Measurements from ENCODE around the gene PIK3C2G.
A peak's percentile ranks its signal among the peaks of the same experiment; 100 is the strongest.

The PIK3C2G gene

GRCh38 chr12:18429366-18429765, 168.0 kb downstream of the PIK3C2G start:
- H2BK120ac ChIP-seq (ENCODE audit: insufficient read depth, low read length, poor library complexity) = no peak overlapping the region
- H2BK5ac ChIP-seq (ENCODE audit: low read depth, low read length, poor library complexity) = no peak overlapping the region
- no peaks in the 10 kb centered on the region for H3K79me1 ChIP-seq (ENCODE audit: low read length)
- H3K18ac ChIP-seq (ENCODE audit: low read length) = no peak overlapping the region
- no peak overlapping the region for H3K4ac ChIP-seq (ENCODE audit: low read depth, low read length)
- no peak overlapping the region for H2AFZ ChIP-seq (ENCODE audit: insufficient read depth, low read length, poor library complexity)
- no peak overlapping the region for H3K27ac ChIP-seq (ENCODE audit: low read depth, low read length)
- H2AK5ac ChIP-seq (ENCODE audit: low read length) = no peak overlapping the region
- no peaks in the 10 kb centered on the region for H3K79me2 ChIP-seq (ENCODE audit: control insufficient read depth, insufficient read depth, low read length, poor library complexity)
- no peak overlapping the region for H3K14ac ChIP-seq (ENCODE audit: low read length)
- no peaks in the 10 kb centered on the region for H3K4me1 ChIP-seq (ENCODE audit: control insufficient read depth in 1 of 2, insufficient read depth in 2 of 2, low read length in 2 of 2)
- H3K36me3 ChIP-seq (ENCODE audit: control insufficient read depth in 1 of 2, insufficient read depth in 2 of 2, low read length in 2 of 2) = no peaks in the 10 kb centered on the region
- H3K9ac ChIP-seq (ENCODE audit: low read length) = no peak overlapping the region
- no peak overlapping the region for H2BK12ac ChIP-seq (ENCODE audit: low read length)
- H3K4me2 ChIP-seq (ENCODE audit: low read length) = no peak overlapping the region
- no peak overlapping the region for H4K8ac ChIP-seq (ENCODE audit: low read depth, low read length)
- DNase-seq = no peak
- H3K9me3 ChIP-seq (ENCODE audit: insufficient read depth, low read depth, low read length) = no peaks in the 10 kb centered on the region
- no peak overlapping the region for H3K4me3 ChIP-seq (ENCODE audit: low read depth, low read length)
- H4K12ac ChIP-seq (ENCODE audit: low read depth, low read length) = no peak overlapping the region
- no peak overlapping the region for H4K91ac ChIP-seq (ENCODE audit: low read depth, low read length)
- H3K23ac ChIP-seq (ENCODE audit: low read length) = no peak overlapping the region
- no peaks in the 10 kb centered on the region for H3K27me3 ChIP-seq (ENCODE audit: insufficient read depth, low read length)
- WGBS (ENCODE audit: extremely low coverage, insufficient coverage, insufficient read length) = no CpG with 5 or more reads among the region's 1 CpG

GRCh38 chr12:18430425-18431048, 169.2 kb downstream of the PIK3C2G start:
- no peak overlapping the region for H3K18ac ChIP-seq (ENCODE audit: low read length)
- H4K12ac ChIP-seq (ENCODE audit: low read depth, low read length) = no peak overlapping the region
- H3K27ac ChIP-seq (ENCODE audit: low read depth, low read length) = no peak overlapping the region
- WGBS (ENCODE audit: extremely low coverage, insufficient coverage, insufficient read length) = no CpG with 5 or more reads among the region's 3 CpGs
- H3K9ac ChIP-seq (ENCODE audit: low read length) = no peak overlapping the region
- no peak overlapping the region for H2AK5ac ChIP-seq (ENCODE audit: low read length)
- no peak overlapping the region for H4K8ac ChIP-seq (ENCODE audit: low read depth, low read length)
- H3K36me3 ChIP-seq (ENCODE audit: control insufficient read depth in 1 of 2, insufficient read depth in 2 of 2, low read length in 2 of 2) = no peaks in the 10 kb centered on the region
- H3K27me3 ChIP-seq (ENCODE audit: insufficient read depth, low read length) = no peaks in the 10 kb centered on the region
- no peak overlapping the region for H2BK5ac ChIP-seq (ENCODE audit: low read depth, low read length, poor library complexity)
- H3K23ac ChIP-seq (ENCODE audit: low read length) = no peak overlapping the region
- H3K4me3 ChIP-seq (ENCODE audit: low read depth, low read length) = no peak overlapping the region
- no peaks in the 10 kb centered on the region for H3K79me1 ChIP-seq (ENCODE audit: low read length)
- peak; percentile 29 to 54 for DNase-seq
- no peak overlapping the region for H4K91ac ChIP-seq (ENCODE audit: low read depth, low read length)
- no peak overlapping the region for H3K4me2 ChIP-seq (ENCODE audit: low read length)
- no peak overlapping the region for H2BK12ac ChIP-seq (ENCODE audit: low read length)
- no peaks in the 10 kb centered on the region for H3K79me2 ChIP-seq (ENCODE audit: control insufficient read depth, insufficient read depth, low read length, poor library complexity)
- H2AFZ ChIP-seq (ENCODE audit: insufficient read depth, low read length, poor library complexity) = no peak overlapping the region
- no peak overlapping the region for H3K4ac ChIP-seq (ENCODE audit: low read depth, low read length)
- no peak overlapping the region for H3K14ac ChIP-seq (ENCODE audit: low read length)
- H3K4me1 ChIP-seq (ENCODE audit: control insufficient read depth in 1 of 2, insufficient read depth in 2 of 2, low read length in 2 of 2) = no peaks in the 10 kb centered on the region
- H3K9me3 ChIP-seq (ENCODE audit: insufficient read depth, low read depth, low read length) = no peaks in the 10 kb centered on the region
- no peak overlapping the region for H2BK120ac ChIP-seq (ENCODE audit: insufficient read depth, low read length, poor library complexity)

GRCh38 chr12:18431771-18432170, 170.5 kb downstream of the PIK3C2G start:
- no peak overlapping the region for H2AFZ ChIP-seq (ENCODE audit: insufficient read depth, low read length, poor library complexity)
- H3K23ac ChIP-seq (ENCODE audit: low read length) = no peak overlapping the region
- no peaks in the 10 kb centered on the region for H3K27me3 ChIP-seq (ENCODE audit: insufficient read depth, low read length)
- H4K91ac ChIP-seq (ENCODE audit: low read depth, low read length) = no peak overlapping the region
- no peaks in the 10 kb centered on the region for H3K4me1 ChIP-seq (ENCODE audit: control insufficient read depth in 1 of 2, insufficient read depth in 2 of 2, low read length in 2 of 2)
- H2BK120ac ChIP-seq (ENCODE audit: insufficient read depth, low read length, poor library complexity) = no peak overlapping the region
- H2AK5ac ChIP-seq (ENCODE audit: low read length) = no peak overlapping the region
- H3K9ac ChIP-seq (ENCODE audit: low read length) = no peak overlapping the region
- H3K4me2 ChIP-seq (ENCODE audit: low read length) = no peak overlapping the region
- no peaks in the 10 kb centered on the region for H3K36me3 ChIP-seq (ENCODE audit: control insufficient read depth in 1 of 2, insufficient read depth in 2 of 2, low read length in 2 of 2)
- no peaks in the 10 kb centered on the region for H3K9me3 ChIP-seq (ENCODE audit: insufficient read depth, low read depth, low read length)
- no peak overlapping the region for H2BK5ac ChIP-seq (ENCODE audit: low read depth, low read length, poor library complexity)
- H4K12ac ChIP-seq (ENCODE audit: low read depth, low read length) = no peak overlapping the region
- no peaks in the 10 kb centered on the region for H3K79me2 ChIP-seq (ENCODE audit: control insufficient read depth, insufficient read depth, low read length, poor library complexity)
- no peak overlapping the region for H3K4me3 ChIP-seq (ENCODE audit: low read depth, low read length)
- H3K18ac ChIP-seq (ENCODE audit: low read length) = no peak overlapping the region
- H4K8ac ChIP-seq (ENCODE audit: low read depth, low read length) = no peak overlapping the region
- H2BK12ac ChIP-seq (ENCODE audit: low read length) = no peak overlapping the region
- no peak overlapping the region for H3K27ac ChIP-seq (ENCODE audit: low read depth, low read length)
- H3K4ac ChIP-seq (ENCODE audit: low read depth, low read length) = no peak overlapping the region
- no peak overlapping the region for H3K14ac ChIP-seq (ENCODE audit: low read length)
- H3K79me1 ChIP-seq (ENCODE audit: low read length) = no peaks in the 10 kb centered on the region
- DNase-seq = no peak

GRCh38 chr12:18432206-18432605, 170.9 kb downstream of the PIK3C2G start:
- Histone ChIP-seq H3K27me3 (ENCODE audit: insufficient read depth, low read length) (no peaks in the 10 kb centered on the region), H3K79me1 (ENCODE audit: low read length) (no peaks in the 10 kb centered on the region), H3K23ac (ENCODE audit: low read length) (no peak overlapping the region), H3K9ac (ENCODE audit: low read length) (no peak overlapping the region), H2AK5ac (ENCODE audit: low read length) (no peak overlapping the region), H2AFZ (ENCODE audit: insufficient read depth, low read length, poor library complexity) (no peak overlapping the region), H3K14ac (ENCODE audit: low read length) (no peak overlapping the region), H3K4me2 (ENCODE audit: low read length) (no peak overlapping the region), H3K4me3 (ENCODE audit: low read depth, low read length) (no peak overlapping the region), H3K79me2 (ENCODE audit: control insufficient read depth, insufficient read depth, low read length, poor library complexity) (no peaks in the 10 kb centered on the region), H2BK5ac (ENCODE audit: low read depth, low read length, poor library complexity) (no peak overlapping the region), H4K12ac (ENCODE audit: low read depth, low read length) (no peak overlapping the region), H3K4me1 (ENCODE audit: control insufficient read depth in 1 of 2, insufficient read depth in 2 of 2, low read length in 2 of 2) (no peaks in the 10 kb centered on the region), H3K27ac (ENCODE audit: low read depth, low read length) (no peak overlapping the region), H2BK12ac (ENCODE audit: low read length) (no peak overlapping the region), H3K36me3 (ENCODE audit: control insufficient read depth in 1 of 2, insufficient read depth in 2 of 2, low read length in 2 of 2) (no peaks in the 10 kb centered on the region), H3K4ac (ENCODE audit: low read depth, low read length) (no peak overlapping the region), H4K8ac (ENCODE audit: low read depth, low read length) (no peak overlapping the region), H2BK120ac (ENCODE audit: insufficient read depth, low read length, poor library complexity) (no peak overlapping the region), H3K18ac (ENCODE audit: low read length) (no peak overlapping the region), H3K9me3 (ENCODE audit: insufficient read depth, low read depth, low read length) (no peaks in the 10 kb centered on the region), H4K91ac (ENCODE audit: low read depth, low read length) (no peak overlapping the region)
- no peak for DNase-seq
